Liver (tissue), 3 donors: ENCODE results near the gene C10orf67.

Experiments used
- CTCF ChIP-seq: fragments of 150-350 bp; IDR thresholded peaks from 2 replicates; pipeline ENCODE4 v1.5.1; 2017; ENCODE audit warnings: improper control_type of control experiment, low read depth, low read length; ENCODE audit not compliant: missing input control
- FOXA1 ChIP-seq: IDR thresholded peaks from 2 replicates; pipeline ENCODE4 v1.6.1; 2016; ENCODE audit warnings: antibody characterized with exemption
- GABPA ChIP-seq, 2 donors: IDR thresholded peaks in 1 of 2; conservative IDR thresholded peaks in 1 of 2; 2 replicates each; pipeline ENCODE4 v1.6.1; 2016; ENCODE audit warnings: antibody characterized with exemption in 2 of 2, mild to moderate bottlenecking in 1 of 2, moderate library complexity in 1 of 2
- HNF4A ChIP-seq, 2 donors: conservative IDR thresholded peaks; 2 replicates each; pipeline ENCODE4 v1.6.1; 2016; ENCODE audit warnings: antibody characterized with exemption in 2 of 2, mild to moderate bottlenecking in 2 of 2
- NR2F2 ChIP-seq: IDR thresholded peaks from 2 replicates; pipeline ENCODE4 v1.6.1; 2016; ENCODE audit warnings: antibody characterized with exemption
- RAD21 ChIP-seq, 2 donors: IDR thresholded peaks; 2 replicates each; pipeline ENCODE4 v1.6.1; 2016; ENCODE audit warnings: antibody characterized with exemption in 2 of 2, mild to moderate bottlenecking in 2 of 2
- REST ChIP-seq: IDR thresholded peaks from 2 replicates; pipeline ENCODE4 v1.6.1; 2016; ENCODE audit warnings: antibody characterized with exemption, mild to moderate bottlenecking
- RXRA ChIP-seq, 2 donors: IDR thresholded peaks; 2 replicates each; pipeline ENCODE4 v1.6.1; 2017 to 2018; ENCODE audit warnings: antibody characterized with exemption in 2 of 2, mild to moderate bottlenecking in 1 of 2
- SP1 ChIP-seq: IDR thresholded peaks from 2 replicates; pipeline ENCODE4 v1.6.1; 2018; ENCODE audit warnings: antibody characterized with exemption, mild to moderate bottlenecking
- TAF1 ChIP-seq: conservative IDR thresholded peaks from 2 replicates; pipeline ENCODE4 v1.6.1; 2016; ENCODE audit warnings: antibody characterized with exemption, mild to moderate bottlenecking
- ZBTB33 ChIP-seq: IDR thresholded peaks from 2 replicates; pipeline ENCODE4 v1.6.1; 2016; ENCODE audit warnings: antibody characterized with exemption
- donor health status: healthy.
- donor health status: healthy.

- TF ChIP-seq SP1 (no peak), REST (no peak), CTCF (no peak), RXRA (IDR thresholded peaks at IDR 0.05) (no peak), RAD21 (IDR thresholded peaks at IDR 0.05) (no peak), TAF1 (no peak), GABPA (IDR thresholded peaks at IDR 0.05 in 1 of 2, conservative IDR thresholded peaks at IDR 0.05 in 1 of 2) (no peak), NR2F2 (no peak), ZBTB33 (no peak), FOXA1 (no peak), HNF4A (conservative IDR thresholded peaks at IDR 0.05) (no peak)
These were observed 187.3 kb downstream of the C10orf67 start for GRCh38 chr10:23157239-23157681.
